HCT116 (cell line): ENCODE results near the gene NFKB2. TPM values are rescaled to one million over a fixed set of nuclear protein-coding genes. Genes with fewer than 3 reads are reported as not detected.

ENCODE experiments used
- ATAC-seq: fragments of 200-7000 bp; cut with Tn5 transposase; 2 replicates; pipeline ENCODE4 v1.9.1; 2020; ENCODE audit warnings: mild to moderate bottlenecking, moderate library complexity
- BruUV-seq: library from RNA; stranded (reverse); fragments of 400-500 nt; replicated peaks from 2 replicates; lab custom pipeline; 2021; lab: Mats Ljungman, UMichigan
- CTCF ChIA-PET: fragments of 300-600 bp; sonication (Branson Sonifier 250); formaldehyde crosslinking; loops from one replicate; lab custom pipeline; 2021; ENCODE audit warnings: antibody characterized with exemption; lab: Charles Lee
- POLR2A ChIA-PET: fragments of 300-600, 350-600 bp; sonication (Branson Sonifier 250); formaldehyde crosslinking; loops from one replicate; lab custom pipeline; 2021; ENCODE audit warnings: antibody characterized with exemption; lab: Charles Lee
- RAD21 ChIA-PET, 2 experiments: fragments of 300-600 bp; sonication (Branson Sonifier 250); formaldehyde crosslinking; loops; one replicate each; lab custom pipeline; 2023; ENCODE audit warnings: low total read pairs in 2 of 2; ENCODE audit not compliant: uncharacterized antibody in 2 of 2, unreplicated experiment in 2 of 2, low non-redundant PET in 1 of 2; lab: Charles Lee
- DNase-seq: peaks from one replicate; pipeline ENCODE4 v3.0.0-alpha.2; 2010; ENCODE audit warnings: low read depth, low spot score
- H2AFZ ChIP-seq: fragments of 200-600 bp; shearing (Covaris generic), sonication (generic); 2 replicates; pipeline ENCODE4 v1.6.1; 2017; ENCODE audit warnings: low read depth, mixed run types, mixed read lengths, antibody characterized with exemption, low read length; ENCODE audit not compliant: poor library complexity, severe bottlenecking
- H3K27ac ChIP-seq: 2 replicates; pipeline ENCODE4 v1.5.1; 2012; ENCODE audit warnings: low read depth, low read length
- H3K27me3 ChIP-seq: fragments of 200-600 bp; sonication (generic); 2 replicates; pipeline ENCODE4 v1.6.1; 2016; ENCODE audit warnings: mixed run types, low read length, mixed read lengths; ENCODE audit not compliant: insufficient read depth
- H3K36me3 ChIP-seq, 2 experiments: fragments of 200-500 bp in 1 of 2; fragments of 200-600 bp in 1 of 2; sonication (Bioruptor generic) in 1 of 2; sonication (generic) in 1 of 2; 2 replicates each; pipeline versions ENCODE4 v1.5.1 to v1.6.1; 2014 to 2016; ENCODE audit warnings: low read length in 2 of 2, inconsistent platforms in 1 of 2, mixed read lengths in 1 of 2, mixed run types in 1 of 2; ENCODE audit not compliant: insufficient read depth in 2 of 2, control insufficient read depth in 1 of 2
- H3K4me1 ChIP-seq, 2 experiments: fragments of 200-600 bp in 1 of 2; sonication (generic) in 1 of 2; 2 replicates each; pipeline versions ENCODE4 v1.5.1 to v1.6.1; 2012 to 2017; ENCODE audit warnings: low read length in 2 of 2, inconsistent platforms in 1 of 2, mild to moderate bottlenecking in 1 of 2, mixed read lengths in 1 of 2, mixed run types in 1 of 2, moderate library complexity in 1 of 2; ENCODE audit not compliant: insufficient read depth in 2 of 2, control insufficient read depth in 1 of 2
- H3K4me2 ChIP-seq: fragments of 200-600 bp; sonication (generic); 2 replicates; pipeline ENCODE4 v1.6.1; 2017; ENCODE audit warnings: mixed run types, low read length, mixed read lengths
- H3K4me3 ChIP-seq, 2 experiments: fragments of 200-600 bp in 1 of 2; sonication (generic) in 1 of 2; replicated peaks in 1 of 2; 2 replicates each; pipeline ENCODE4 v1.5.1; 2011 to 2016; ENCODE audit warnings: low read length in 2 of 2, control low read depth in 1 of 2, low read depth in 1 of 2, mild to moderate bottlenecking in 1 of 2, mixed read lengths in 1 of 2, mixed run types in 1 of 2
- H3K79me2 ChIP-seq: fragments of 200-600 bp; sonication (generic); 2 replicates; pipeline ENCODE4 v1.6.1; 2017; ENCODE audit warnings: mild to moderate bottlenecking, mixed run types, low read length, moderate library complexity, mixed read lengths; ENCODE audit not compliant: insufficient read depth
- H3K9ac ChIP-seq: fragments of 200-600 bp; sonication (generic); 2 replicates; pipeline ENCODE4 v1.6.1; 2016; ENCODE audit warnings: low read length, mixed read lengths
- H3K9me2 ChIP-seq: fragments of 200-600 bp; sonication (generic), shearing (Covaris generic); 2 replicates; pipeline ENCODE4 v1.6.1; 2017; ENCODE audit warnings: mixed run types, mild to moderate bottlenecking, moderate library complexity; ENCODE audit not compliant: insufficient read depth
- H3K9me3 ChIP-seq, 2 experiments: fragments of 200-500 bp in 1 of 2; fragments of 200-600 bp in 1 of 2; sonication (Bioruptor generic) in 1 of 2; sonication (generic) in 1 of 2; 2 replicates each; pipeline ENCODE4 v1.6.1; 2014 to 2017; ENCODE audit warnings: low read length in 2 of 2, mixed read lengths in 2 of 2, inconsistent platforms in 1 of 2, low read depth in 1 of 2, mild to moderate bottlenecking in 1 of 2, mixed run types in 1 of 2, moderate library complexity in 1 of 2; ENCODE audit not compliant: control insufficient read depth in 1 of 2, insufficient read depth in 1 of 2
- H4K20me1 ChIP-seq: fragments of 200-600 bp; sonication (generic), shearing (Covaris generic); 2 replicates; pipeline ENCODE4 v1.6.1; 2017; ENCODE audit warnings: mixed run types, mild to moderate bottlenecking, moderate library complexity; ENCODE audit not compliant: insufficient read depth
- CBX3 ChIP-seq: IDR thresholded peaks from 2 replicates; pipeline ENCODE4 v1.6.1; 2012; ENCODE audit warnings: low read depth
- ELF1 ChIP-seq: IDR thresholded peaks from 2 replicates; pipeline ENCODE4 v1.6.1; 2012; ENCODE audit warnings: low read depth, borderline replicate concordance
- EZH2 ChIP-seq: fragments of 200-600 bp; sonication (generic); IDR thresholded peaks from 2 replicates; pipeline ENCODE4 v1.6.1; 2017; ENCODE audit warnings: antibody characterized with exemption, mixed run types
- FOSL1 ChIP-seq: IDR thresholded peaks from 2 replicates; pipeline ENCODE4 v1.6.1; 2012; ENCODE audit warnings: low read depth
- POLR2A ChIP-seq: IDR thresholded peaks from 2 replicates; pipeline ENCODE4 v1.7.0; 2011; ENCODE audit warnings: borderline replicate concordance; ENCODE audit not compliant: insufficient read depth, insufficient read length; ENCODE audit errors: extremely low read depth
- POLR2AphosphoS5 ChIP-seq: IDR thresholded peaks from 2 replicates; pipeline ENCODE4 v1.6.1; 2011; ENCODE audit warnings: mild to moderate bottlenecking, low read depth, low read length, moderate library complexity
- TCF7L2 ChIP-seq: IDR thresholded peaks from 2 replicates; pipeline ENCODE4 v1.7.0; 2011; ENCODE audit warnings: borderline replicate concordance, inconsistent platforms; ENCODE audit not compliant: insufficient read depth, insufficient read length; ENCODE audit errors: extremely low read depth
- YY1 ChIP-seq: IDR thresholded peaks from 2 replicates; pipeline ENCODE4 v1.6.1; 2011; ENCODE audit warnings: low read length, low read depth, moderate library complexity, mild to moderate bottlenecking; ENCODE audit not compliant: insufficient replicate concordance; ENCODE audit errors: extremely low read depth
- ZFX ChIP-seq: fragments of 450-650 bp; IDR thresholded peaks from 2 replicates; pipeline ENCODE4 v1.6.1; 2017
- ZNF274 ChIP-seq: fragments of 200-500 bp; sonication (Bioruptor generic); IDR thresholded peaks from 2 replicates; pipeline ENCODE4 v1.6.1; 2014; ENCODE audit warnings: mild to moderate bottlenecking, low read depth, low read length, inconsistent platforms
- intact Hi-C: fragments of 100-400 bp; cut with micrococcal nuclease; formaldehyde crosslinking; loops from 2 replicates; pipeline ENCODE4 v1.10.0; 2022
- total RNA-seq: library from RNA; stranded (reverse); gene quantifications from one replicate; pipeline ENCODE4 v1.2.1, GENCODE V29; 2021; ENCODE audit not compliant: unreplicated experiment
- TF ChIP-seq, protein P1 (sequence below): IDR thresholded peaks from 2 replicates; pipeline ENCODE4 v1.6.1; 2012; ENCODE audit warnings: low read depth

NFKB2 gene
- total RNA-seq, 1 experiment from 2014 or later, result 115 TPM

DNA sequence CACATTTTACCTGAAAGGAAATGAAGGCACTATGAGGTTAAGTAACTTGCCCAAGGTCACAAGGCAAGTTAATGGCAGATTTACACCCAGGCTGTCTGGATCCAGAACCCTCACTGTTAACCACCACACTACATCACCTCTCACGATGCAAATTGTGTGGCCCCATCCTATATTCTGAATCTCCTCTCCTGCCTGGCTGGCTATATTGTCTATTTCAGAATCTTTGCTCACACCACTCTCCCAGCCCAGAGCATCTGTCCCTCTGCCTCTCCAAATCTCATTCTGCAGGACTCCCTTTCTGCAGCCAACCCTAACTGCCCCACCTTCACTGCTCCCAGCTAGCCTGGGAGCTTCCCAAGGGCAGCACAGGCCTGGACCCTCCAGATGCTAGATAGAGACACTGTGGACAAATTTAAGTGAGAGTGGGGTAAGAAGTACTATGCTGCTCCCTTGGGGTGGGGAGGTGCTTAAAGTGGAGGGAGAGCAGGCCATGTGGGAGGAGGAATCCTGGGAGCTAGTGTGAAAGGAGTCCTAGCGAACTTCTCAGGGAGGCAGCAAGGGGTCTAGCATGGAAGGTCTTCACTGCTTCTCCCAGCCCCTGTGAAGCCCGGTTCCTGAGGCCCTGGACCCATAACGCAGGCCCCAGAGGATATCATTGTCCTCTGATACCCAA lies 36.1 kb downstream of the NFKB2 start:
- CTCF ChIA-PET, result interaction anchor here (1.1 to 4.6 kb wide), 4 partner anchors 10 to 262 kb away, joined by 3 to 41 read pairs (median 6); partner anchors contain the start of genes ACTR1A, FBXL15 and SUFU
- H3K27ac ChIP-seq, result peak overlapping the region; percentile 84
- POLR2A ChIA-PET, result interaction anchor here (1.4 to 6.6 kb wide), 5 partner anchors 9 to 73 kb away, joined by 5 to 47 read pairs (median 8); partner anchors contain the start of genes C10orf95, FBXL15 and SUFU

More for the DNA sequence above, 36.1 kb downstream of the NFKB2 start:
- no peak for DNase-seq
- no peak overlapping the region for H2AFZ ChIP-seq
- RAD21 ChIA-PET, result interaction anchor here (1.1 to 1.7 kb wide), 4 partner anchors 9 to 47 kb away, joined by 3 to 6 read pairs (median 5); no protein-coding TSS in a partner anchor
- peak overlapping the region; percentile 94 for H3K4me2 ChIP-seq
- H3K36me3 ChIP-seq, result no peaks in the 10 kb centered on the region; a peak in 1 of 4 replicates
- no peak for TF ChIP-seq ZFX
- TF ChIP-seq, protein P1, sequence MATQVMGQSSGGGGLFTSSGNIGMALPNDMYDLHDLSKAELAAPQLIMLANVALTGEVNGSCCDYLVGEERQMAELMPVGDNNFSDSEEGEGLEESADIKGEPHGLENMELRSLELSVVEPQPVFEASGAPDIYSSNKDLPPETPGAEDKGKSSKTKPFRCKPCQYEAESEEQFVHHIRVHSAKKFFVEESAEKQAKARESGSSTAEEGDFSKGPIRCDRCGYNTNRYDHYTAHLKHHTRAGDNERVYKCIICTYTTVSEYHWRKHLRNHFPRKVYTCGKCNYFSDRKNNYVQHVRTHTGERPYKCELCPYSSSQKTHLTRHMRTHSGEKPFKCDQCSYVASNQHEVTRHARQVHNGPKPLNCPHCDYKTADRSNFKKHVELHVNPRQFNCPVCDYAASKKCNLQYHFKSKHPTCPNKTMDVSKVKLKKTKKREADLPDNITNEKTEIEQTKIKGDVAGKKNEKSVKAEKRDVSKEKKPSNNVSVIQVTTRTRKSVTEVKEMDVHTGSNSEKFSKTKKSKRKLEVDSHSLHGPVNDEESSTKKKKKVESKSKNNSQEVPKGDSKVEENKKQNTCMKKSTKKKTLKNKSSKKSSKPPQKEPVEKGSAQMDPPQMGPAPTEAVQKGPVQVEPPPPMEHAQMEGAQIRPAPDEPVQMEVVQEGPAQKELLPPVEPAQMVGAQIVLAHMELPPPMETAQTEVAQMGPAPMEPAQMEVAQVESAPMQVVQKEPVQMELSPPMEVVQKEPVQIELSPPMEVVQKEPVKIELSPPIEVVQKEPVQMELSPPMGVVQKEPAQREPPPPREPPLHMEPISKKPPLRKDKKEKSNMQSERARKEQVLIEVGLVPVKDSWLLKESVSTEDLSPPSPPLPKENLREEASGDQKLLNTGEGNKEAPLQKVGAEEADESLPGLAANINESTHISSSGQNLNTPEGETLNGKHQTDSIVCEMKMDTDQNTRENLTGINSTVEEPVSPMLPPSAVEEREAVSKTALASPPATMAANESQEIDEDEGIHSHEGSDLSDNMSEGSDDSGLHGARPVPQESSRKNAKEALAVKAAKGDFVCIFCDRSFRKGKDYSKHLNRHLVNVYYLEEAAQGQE, result no peak
- no peak for TF ChIP-seq EZH2
- TF ChIP-seq ZNF274, result no peak
- no peak for TF ChIP-seq ELF1
- peak; percentile 10; the same call in 1 of the 2 replicates for TF ChIP-seq POLR2AphosphoS5
- peak; percentile 63 for TF ChIP-seq YY1
- no peak for TF ChIP-seq FOSL1
- no peak for TF ChIP-seq POLR2A
- no peak for TF ChIP-seq CBX3
- no peak for TF ChIP-seq TCF7L2
- TF ChIP-seq, all 23 proteins: peak for 2
- Histone ChIP-seq H3K4me1 (peaks cover 0 to 33% of the 10 kb centered on the region in 2 experiments; a peak in 2 of 4 replicates), H3K9ac (peak overlapping the region; percentile 94), H3K9me3 (no peaks in the 10 kb centered on the region), H3K79me2 (peaks cover 19% of the 10 kb centered on the region), H4K20me1 (no peaks in the 10 kb centered on the region), H3K9me2 (no peaks in the 10 kb centered on the region), H3K27me3 (peaks cover 7% of the 10 kb centered on the region; the same call in 1 of the 2 replicates), H3K4me3 (peak overlapping the region; percentile 90 to 91)
- intact Hi-C loops, result loop anchor here (1.0 kb wide), 1 partner anchor 18 kb away; no protein-coding TSS in a partner anchor
- peak; percentile 55 for ATAC-seq
- BruUV-seq, result no TSS peak
